COLO829 (cell line): ENCODE measurements around the gene GID8.
"Not testable (repeated sequence)": the region's sequence is repeated elsewhere in the genome, so short reads cannot be mapped to it uniquely, and the experiment has no call there.

ENCODE experiments used
- DNase-seq: peaks from one replicate; pipeline ENCODE4 v3.0.0; 2012; ENCODE audit warnings: low spot score

Gene GID8

GRCh38 chr20:62958388-62959100 lies 20.6 kb downstream of the GID8 start:
- DNase-seq: no peak

GRCh38 chr20:62959101-62959971 lies 21.4 kb downstream of the GID8 start:
- DNase-seq: no peak

- DNase-seq: no peak
Measured at GRCh38 chr20:62959998-62960436, 22.1 kb downstream of the GID8 start.

- not testable (repeated sequence) for DNase-seq
Measured at GRCh38 chr20:62960446-62961309, 22.7 kb downstream of the GID8 start.

GRCh38 chr20:62961310-62961783 lies 23.4 kb downstream of the GID8 start:
- no peak for DNase-seq

GRCh38 chr20:62961799-62962198 lies 23.9 kb downstream of the GID8 start:
- no peak for DNase-seq

- DNase-seq: no peak
Measured at GRCh38 chr20:62962221-62962879, 24.4 kb downstream of the GID8 start.

GRCh38 chr20:62962891-62963613 lies 25.1 kb downstream of the GID8 start:
- DNase-seq: no peak

GRCh38 chr20:62963614-62964397 lies 25.9 kb downstream of the GID8 start:
- no peak for DNase-seq

GRCh38 chr20:62964700-62965099 lies 26.8 kb downstream of the GID8 start:
- DNase-seq: no peak

- DNase-seq: no peak
Measured at GRCh38 chr20:62965363-62965771, 27.4 kb downstream of the GID8 start.

GRCh38 chr20:62966212-62967148 lies 28.5 kb downstream of the GID8 start:
- no peak for DNase-seq

- DNase-seq: no peak
Measured at GRCh38 chr20:62967149-62967501, 29.2 kb downstream of the GID8 start.

GRCh38 chr20:62967628-62968351 lies 29.8 kb downstream of the GID8 start:
- DNase-seq: no peak

GRCh38 chr20:62968378-62969178 lies 30.6 kb downstream of the GID8 start:
- no peak for DNase-seq

- no peak for DNase-seq
Measured at GRCh38 chr20:62969179-62969760, 31.3 kb downstream of the GID8 start.

- no peak for DNase-seq
Measured at GRCh38 chr20:62969939-62970306, 32.0 kb downstream of the GID8 start.
